IMR-90 (cell line): ENCODE measurements around the gene TPM2.

Source experiments
- BHLHE40 ChIP-seq: fragments of 150-350 bp; IDR thresholded peaks from 2 replicates; pipeline ENCODE4 v1.6.1; 2016; ENCODE audit warnings: mild to moderate bottlenecking, low read depth, low read length
- CEBPB ChIP-seq: IDR thresholded peaks from 2 replicates; pipeline ENCODE4 v1.6.1; 2012; ENCODE audit warnings: low read depth, low read length, improper control_type of control experiment
- CHD1 ChIP-seq: IDR thresholded peaks from 2 replicates; pipeline ENCODE4 v1.6.1; 2012; ENCODE audit warnings: low read depth, low read length, improper control_type of control experiment
- ELK1 ChIP-seq: fragments of 150-350 bp; IDR thresholded peaks from 2 replicates; pipeline ENCODE4 v1.6.1; 2016; ENCODE audit warnings: low read depth, mild to moderate bottlenecking, low read length, moderate library complexity, borderline replicate concordance
- MAFK ChIP-seq: IDR thresholded peaks from 2 replicates; pipeline ENCODE4 v1.6.1; 2012; ENCODE audit warnings: low read depth, low read length, improper control_type of control experiment
- MXI1 ChIP-seq: IDR thresholded peaks from 2 replicates; pipeline ENCODE4 v1.6.1; 2012; ENCODE audit warnings: low read depth, mild to moderate bottlenecking, low read length, moderate library complexity, borderline replicate concordance
- NFE2L2 ChIP-seq: fragments of 150-350 bp; IDR thresholded peaks from 2 replicates; pipeline ENCODE4 v1.6.1; 2016; ENCODE audit warnings: low read depth, mild to moderate bottlenecking, low read length
- POLR2A ChIP-seq: IDR thresholded peaks from 2 replicates; pipeline ENCODE4 v1.6.1; 2012; ENCODE audit warnings: mild to moderate bottlenecking, low read depth, low read length
- RAD21 ChIP-seq: IDR thresholded peaks from 2 replicates; pipeline ENCODE4 v1.6.1; 2012; ENCODE audit warnings: low read length, improper control_type of control experiment
- RCOR1 ChIP-seq: IDR thresholded peaks from 2 replicates; pipeline ENCODE4 v1.6.1; 2012; ENCODE audit warnings: mild to moderate bottlenecking, low read length, improper control_type of control experiment; ENCODE audit not compliant: insufficient replicate concordance
- RFX5 ChIP-seq: IDR thresholded peaks from 2 replicates; pipeline ENCODE4 v1.8.0; 2012; ENCODE audit warnings: low read depth, mild to moderate bottlenecking, low read length, moderate library complexity
- SMC3 ChIP-seq: fragments of 150-350 bp; IDR thresholded peaks from 2 replicates; pipeline ENCODE4 v1.6.1; 2016; ENCODE audit warnings: low read depth, mild to moderate bottlenecking, antibody characterized with exemption, low read length, moderate library complexity
- TF ChIP-seq, protein P1 (sequence below): conservative IDR thresholded peaks from 2 replicates; pipeline ENCODE4 v1.5.1; 2012; ENCODE audit warnings: mild to moderate bottlenecking, low read depth, low read length, improper control_type of control experiment
- TF ChIP-seq, protein P2 (sequence below): fragments of 150-350 bp; IDR thresholded peaks from 2 replicates; pipeline ENCODE4 v1.6.1; 2017; ENCODE audit warnings: mild to moderate bottlenecking, antibody characterized with exemption, low read length, low read depth

DNA sequence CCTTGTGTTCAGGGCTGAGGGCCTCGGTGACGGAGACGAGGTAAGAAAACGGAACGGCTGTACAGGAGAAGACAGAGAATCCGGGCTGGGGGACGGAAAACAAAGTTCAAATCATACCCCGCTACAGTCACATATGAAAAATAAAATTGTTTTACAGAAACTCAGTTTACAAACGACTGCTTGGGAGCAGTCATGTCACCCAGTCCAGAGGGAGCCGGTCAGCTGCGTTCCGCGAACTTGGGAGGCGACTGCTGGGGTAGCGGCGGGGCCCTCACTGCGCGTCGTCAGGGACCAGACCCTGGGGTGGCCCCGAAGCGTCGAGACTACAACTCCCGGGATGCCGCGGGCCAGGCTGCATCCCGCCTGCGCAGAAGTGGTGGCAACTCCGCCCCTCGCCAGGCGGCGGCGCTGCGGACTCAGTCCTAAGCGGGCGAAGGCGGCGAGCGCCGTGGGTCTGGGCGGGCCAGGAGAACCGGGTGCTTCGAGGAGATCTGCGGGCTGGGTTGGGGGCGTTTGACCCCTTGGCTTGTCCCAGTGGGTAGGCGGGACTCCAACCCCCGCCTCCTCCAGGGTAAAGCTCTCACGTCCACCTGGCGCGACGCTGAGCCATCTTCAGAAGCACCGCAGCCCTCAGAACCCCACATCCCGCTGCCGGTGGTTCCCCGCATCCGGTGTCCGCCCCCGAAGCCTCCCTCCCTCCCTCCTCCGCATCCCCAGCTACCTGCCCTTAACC, 43.0 kb downstream of the TPM2 start:
- peak; percentile 83 for TF ChIP-seq RAD21
- TF ChIP-seq, protein P1, sequence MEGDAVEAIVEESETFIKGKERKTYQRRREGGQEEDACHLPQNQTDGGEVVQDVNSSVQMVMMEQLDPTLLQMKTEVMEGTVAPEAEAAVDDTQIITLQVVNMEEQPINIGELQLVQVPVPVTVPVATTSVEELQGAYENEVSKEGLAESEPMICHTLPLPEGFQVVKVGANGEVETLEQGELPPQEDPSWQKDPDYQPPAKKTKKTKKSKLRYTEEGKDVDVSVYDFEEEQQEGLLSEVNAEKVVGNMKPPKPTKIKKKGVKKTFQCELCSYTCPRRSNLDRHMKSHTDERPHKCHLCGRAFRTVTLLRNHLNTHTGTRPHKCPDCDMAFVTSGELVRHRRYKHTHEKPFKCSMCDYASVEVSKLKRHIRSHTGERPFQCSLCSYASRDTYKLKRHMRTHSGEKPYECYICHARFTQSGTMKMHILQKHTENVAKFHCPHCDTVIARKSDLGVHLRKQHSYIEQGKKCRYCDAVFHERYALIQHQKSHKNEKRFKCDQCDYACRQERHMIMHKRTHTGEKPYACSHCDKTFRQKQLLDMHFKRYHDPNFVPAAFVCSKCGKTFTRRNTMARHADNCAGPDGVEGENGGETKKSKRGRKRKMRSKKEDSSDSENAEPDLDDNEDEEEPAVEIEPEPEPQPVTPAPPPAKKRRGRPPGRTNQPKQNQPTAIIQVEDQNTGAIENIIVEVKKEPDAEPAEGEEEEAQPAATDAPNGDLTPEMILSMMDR = peak; percentile 98
- TF ChIP-seq CEBPB = no peak
- TF ChIP-seq POLR2A = peak; percentile 48; the same call in 1 of the 2 replicates
- TF ChIP-seq BHLHE40 = no peak
- TF ChIP-seq SMC3 = peak; percentile 49
- no peak for TF ChIP-seq ELK1
- no peak for TF ChIP-seq RCOR1
- TF ChIP-seq, protein P2, sequence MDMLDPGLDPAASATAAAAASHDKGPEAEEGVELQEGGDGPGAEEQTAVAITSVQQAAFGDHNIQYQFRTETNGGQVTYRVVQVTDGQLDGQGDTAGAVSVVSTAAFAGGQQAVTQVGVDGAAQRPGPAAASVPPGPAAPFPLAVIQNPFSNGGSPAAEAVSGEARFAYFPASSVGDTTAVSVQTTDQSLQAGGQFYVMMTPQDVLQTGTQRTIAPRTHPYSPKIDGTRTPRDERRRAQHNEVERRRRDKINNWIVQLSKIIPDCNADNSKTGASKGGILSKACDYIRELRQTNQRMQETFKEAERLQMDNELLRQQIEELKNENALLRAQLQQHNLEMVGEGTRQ = no peak
- no peak for TF ChIP-seq CHD1
- TF ChIP-seq MAFK = no peak
- no peak for TF ChIP-seq RFX5
- TF ChIP-seq MXI1 = peak; percentile 35; the same call in 1 of the 2 replicates
- TF ChIP-seq NFE2L2 = 0 out of 2 replicates have a peak, but pooled peaks have one; percentile 1
